Tibial artery (tissue), 4 donors: Measurements from ENCODE around the gene TLE1.

ENCODE experiments used
- DNase-seq, 2 donors: peaks; one replicate each; pipeline ENCODE4 v3.0.0-alpha.2; 2019
- H3K27ac ChIP-seq, 2 donors: fragments of 200-600 bp; sonication (generic) in 1 of 2; 1 replicate in 1 of 2; 2 replicates in 1 of 2; pipeline ENCODE4 v1.5.1; 2018 to 2019; ENCODE audit warnings: mild to moderate bottlenecking in 1 of 2
- H3K27me3 ChIP-seq, 2 donors: fragments of 200-600 bp; sonication (generic) in 1 of 2; one replicate each; pipeline versions ENCODE4 v1.5.1 to v1.6.0; 2016 to 2019
- H3K36me3 ChIP-seq, 3 donors: fragments of 200-600 bp; sonication (generic) in 2 of 3; one replicate each; pipeline ENCODE4 v1.5.1; 2016 to 2019; ENCODE audit warnings: mild to moderate bottlenecking in 2 of 3
- H3K4me1 ChIP-seq, 4 donors: fragments of 200-600 bp; sonication (generic) in 2 of 4; 1 replicate in 3 of 4; 2 replicates in 1 of 4; pipeline ENCODE4 v1.5.1; 2016 to 2019
- H3K4me3 ChIP-seq, 2 donors: fragments of 200-600 bp; sonication (generic) in 1 of 2; 1 replicate in 1 of 2; 2 replicates in 1 of 2; pipeline ENCODE4 v1.5.1; 2018 to 2019; ENCODE audit warnings: mild to moderate bottlenecking in 2 of 2
- H3K9me3 ChIP-seq, 3 donors: fragments of 200-600 bp; sonication (generic) in 1 of 3; one replicate each; pipeline ENCODE4 v1.5.1; 2016 to 2019
- CTCF ChIP-seq, 2 experiments: fragments of 200-600 bp in 1 of 2; fragments of 450-650 bp in 1 of 2; IDR thresholded peaks; one replicate each; pipeline ENCODE4 v1.5.1; 2017 to 2019; ENCODE audit warnings: antibody characterized with exemption in 2 of 2, mild to moderate bottlenecking in 1 of 2, moderate library complexity in 1 of 2
- intact Hi-C: fragments of 100-400 bp; cut with DNase I; formaldehyde crosslinking; loops from one replicate; pipeline ENCODE4 v1.15.0; 2023; ENCODE audit warnings: low total_unique reads

The TLE1 gene

GRCh38 chr9:81535542-81536241 lies 153.7 kb downstream of the TLE1 start:
- no peaks in the 10 kb centered on the region for H3K36me3 ChIP-seq
- TF ChIP-seq CTCF (IDR thresholded peaks at IDR 0.05), result no peak
- no peak overlapping the region for H3K4me3 ChIP-seq
- intact Hi-C loops, result no loop called here
- no peaks in the 10 kb centered on the region for H3K9me3 ChIP-seq
- no peak for DNase-seq
- no peak overlapping the region for H3K27ac ChIP-seq
- H3K4me1 ChIP-seq, result no peaks in the 10 kb centered on the region
- H3K27me3 ChIP-seq, result no peaks in the 10 kb centered on the region

- no peak for TF ChIP-seq CTCF (IDR thresholded peaks at IDR 0.05)
- peaks cover 0 to 8% (median 0%) of the 10 kb centered on the region in 4 donors for H3K4me1 ChIP-seq
- H3K27me3 ChIP-seq, result no peaks in the 10 kb centered on the region
- no peak overlapping the region for H3K27ac ChIP-seq
- intact Hi-C loops, result no loop called here
- H3K4me3 ChIP-seq, result no peak overlapping the region
- H3K36me3 ChIP-seq, result no peaks in the 10 kb centered on the region
- no peaks in the 10 kb centered on the region for H3K9me3 ChIP-seq
- no peak for DNase-seq
These were observed 155.0 kb downstream of the TLE1 start for GRCh38 chr9:81534138-81534875.
